ENCODE data around the gene ZSCAN5B.

DNA sequence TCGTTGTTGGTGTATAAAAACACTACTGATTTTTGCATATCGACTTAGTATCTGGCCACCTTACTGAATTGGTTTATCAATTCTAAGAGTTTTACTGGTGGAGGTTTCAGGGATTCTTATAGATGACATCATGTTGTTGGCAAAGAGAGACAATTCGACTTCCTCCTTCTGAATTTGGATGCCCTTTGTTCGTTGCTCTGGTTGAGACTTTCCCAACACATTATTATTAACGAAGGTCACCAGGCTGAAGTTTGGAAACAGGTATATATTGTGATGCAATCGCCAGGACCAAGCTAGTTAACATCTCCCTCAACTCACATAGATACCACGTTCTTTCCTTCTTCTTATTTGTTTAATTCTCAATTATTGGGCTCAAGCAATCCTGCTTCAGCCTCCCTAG lies 2.1 kb upstream of the ZSCAN5B start:
- TF ChIP-seq FOXA1 (IDR thresholded peaks at IDR 0.05) = no peak
- TF ChIP-seq FOXM1 (IDR thresholded peaks at IDR 0.05; ENCODE audit: borderline replicate concordance) = no peak
- TF ChIP-seq ARNT (IDR thresholded peaks at IDR 0.05) = no peak
- no peak for TF ChIP-seq ELF4 (IDR thresholded peaks at IDR 0.05)
- TF ChIP-seq SP1 (IDR thresholded peaks at IDR 0.05) = no peak
- TF ChIP-seq SUZ12 (IDR thresholded peaks at IDR 0.05) = no peak
